ENCODE measurements around the gene KANK2. TPM values are rescaled to one million over a fixed set of nuclear protein-coding genes. Genes with fewer than 3 reads are reported as not detected.

KANK2 gene
- total and polyA plus RNA-seq, 2 experiments from 2014 or later = 15.9 to 65.4 TPM

DNA sequence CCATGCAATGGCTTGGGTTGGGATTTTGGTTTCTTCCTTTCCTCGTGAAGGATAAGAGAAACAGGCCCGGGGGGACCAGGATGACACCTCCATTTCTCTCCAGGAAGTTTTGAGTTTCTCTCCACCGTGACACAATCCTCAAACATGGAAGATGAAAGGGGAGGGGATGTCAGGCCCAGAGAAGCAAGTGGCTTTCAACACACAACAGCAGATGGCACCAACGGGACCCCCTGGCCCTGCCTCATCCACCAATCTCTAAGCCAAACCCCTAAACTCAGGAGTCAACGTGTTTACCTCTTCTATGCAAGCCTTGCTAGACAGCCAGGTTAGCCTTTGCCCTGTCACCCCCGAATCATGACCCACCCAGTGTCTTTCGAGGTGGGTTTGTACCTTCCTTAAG lies 65.9 kb downstream of the KANK2 start:
- no peak overlapping the region for H2AFZ ChIP-seq
- no peak overlapping the region for H3K4me3 ChIP-seq
- Mint-ChIP-seq H3K36me3 (ENCODE audit: low read depth) (peaks cover 76% of the 10 kb centered on the region), H3K27ac (peak overlapping the region; percentile 85; the same call in 1 of the 2 replicates), H3K4me3 (no peak overlapping the region), H3K4me1 (no peaks in the 10 kb centered on the region; the same call in 2 of the 3 replicates), H3K9me3 (peaks cover 6% of the 10 kb centered on the region; the same call in 2 of the 3 replicates), H3K27me3 (ENCODE audit: insufficient read depth, low read depth, poor library complexity) (peaks cover 20% of the 10 kb centered on the region)
- no peak for ATAC-seq
- H3K36me3 ChIP-seq (ENCODE audit: insufficient read depth) = peaks cover 67% of the 10 kb centered on the region
- H3K4me2 ChIP-seq = no peak overlapping the region
- DNase-seq (ENCODE audit: low spot score) = no peak
- peaks cover 79% of the 10 kb centered on the region for H3F3A ChIP-seq (replicated peaks; ENCODE audit: low read depth)
- no peaks in the 10 kb centered on the region for H3K9me2 ChIP-seq (ENCODE audit: insufficient read depth)
- H4K20me1 ChIP-seq (replicated peaks; ENCODE audit: insufficient read depth) = peaks cover 50% of the 10 kb centered on the region
- TF ChIP-seq CREB1 (CRISPR knock-in tag; IDR thresholded peaks at IDR 0.05; ENCODE audit: low read depth) (no peak), ZNF331 (CRISPR knock-in tag; IDR thresholded peaks at IDR 0.05; ENCODE audit: low read depth) (no peak), STAT1 (IDR thresholded peaks at IDR 0.05; ENCODE audit: unreplicated experiment) (no peak)
- no peaks in the 10 kb centered on the region for H3K4me1 ChIP-seq (ENCODE audit: insufficient read depth)
- no peaks in the 10 kb centered on the region for H3K27me3 ChIP-seq (ENCODE audit: insufficient read depth)
- peaks cover 5% of the 10 kb centered on the region; the same call in 1 of the 2 replicates for H3K79me2 ChIP-seq (replicated peaks; ENCODE audit: insufficient read depth)
- H3K27ac ChIP-seq (ENCODE audit: low read depth) = peak overlapping the region; percentile 80

DNA sequence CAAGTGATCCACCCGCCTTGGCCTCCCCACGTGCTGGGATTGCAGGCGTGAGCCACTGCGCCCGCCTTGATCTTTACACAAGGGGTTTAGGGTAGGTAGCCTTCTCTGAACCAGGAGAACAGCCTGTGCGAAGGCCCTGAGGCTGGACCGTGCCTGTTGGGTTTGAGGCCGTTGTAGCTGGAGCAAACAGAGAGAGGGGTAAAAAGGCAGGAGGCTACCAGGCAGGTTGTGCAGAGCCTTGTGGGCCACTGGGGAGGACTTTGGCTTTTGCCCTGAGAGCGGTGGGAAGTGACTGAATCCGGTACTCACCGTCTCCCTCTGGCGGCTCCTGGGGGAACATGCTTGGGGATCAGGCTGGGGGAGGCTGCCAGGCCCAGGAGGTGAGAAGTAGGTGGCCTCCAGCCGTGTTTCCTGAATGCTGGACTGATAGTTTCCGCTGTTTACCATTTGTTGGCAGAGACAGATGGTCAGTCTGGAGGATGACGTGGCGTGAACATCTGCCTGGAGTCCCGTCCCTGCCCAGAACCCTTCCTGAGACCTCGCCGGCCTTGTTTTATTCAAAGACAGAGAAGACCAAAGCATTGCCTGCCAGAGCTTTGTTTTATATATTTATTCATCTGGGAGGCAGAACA lies 66.4 kb downstream of the KANK2 start:
- Mint-ChIP-seq H3K4me1 (no peaks in the 10 kb centered on the region; the same call in 2 of the 3 replicates), H3K27me3 (ENCODE audit: insufficient read depth, low read depth, poor library complexity) (peaks cover 20% of the 10 kb centered on the region), H3K27ac (peak overlapping the region; percentile 85), H3K36me3 (ENCODE audit: low read depth) (peaks cover 82% of the 10 kb centered on the region), H3K9me3 (peaks cover 5% of the 10 kb centered on the region; the same call in 2 of the 3 replicates), H3K4me3 (no peak overlapping the region)
- Histone ChIP-seq H3K36me3 (ENCODE audit: insufficient read depth) (peaks cover 71% of the 10 kb centered on the region), H3K4me3 (no peak overlapping the region), H3K27ac (ENCODE audit: low read depth) (peak overlapping the region; percentile 80), H3K79me2 (replicated peaks; ENCODE audit: insufficient read depth) (peaks cover 5% of the 10 kb centered on the region; the same call in 1 of the 2 replicates), H3K9me2 (ENCODE audit: insufficient read depth) (no peaks in the 10 kb centered on the region), H3K27me3 (ENCODE audit: insufficient read depth) (no peaks in the 10 kb centered on the region), H2AFZ (no peak overlapping the region), H4K20me1 (replicated peaks; ENCODE audit: insufficient read depth) (peaks cover 53% of the 10 kb centered on the region), H3K4me2 (no peak overlapping the region), H3K4me1 (ENCODE audit: insufficient read depth) (no peaks in the 10 kb centered on the region), H3F3A (replicated peaks; ENCODE audit: low read depth) (peaks cover 80% of the 10 kb centered on the region)
- TF ChIP-seq, protein P1, sequence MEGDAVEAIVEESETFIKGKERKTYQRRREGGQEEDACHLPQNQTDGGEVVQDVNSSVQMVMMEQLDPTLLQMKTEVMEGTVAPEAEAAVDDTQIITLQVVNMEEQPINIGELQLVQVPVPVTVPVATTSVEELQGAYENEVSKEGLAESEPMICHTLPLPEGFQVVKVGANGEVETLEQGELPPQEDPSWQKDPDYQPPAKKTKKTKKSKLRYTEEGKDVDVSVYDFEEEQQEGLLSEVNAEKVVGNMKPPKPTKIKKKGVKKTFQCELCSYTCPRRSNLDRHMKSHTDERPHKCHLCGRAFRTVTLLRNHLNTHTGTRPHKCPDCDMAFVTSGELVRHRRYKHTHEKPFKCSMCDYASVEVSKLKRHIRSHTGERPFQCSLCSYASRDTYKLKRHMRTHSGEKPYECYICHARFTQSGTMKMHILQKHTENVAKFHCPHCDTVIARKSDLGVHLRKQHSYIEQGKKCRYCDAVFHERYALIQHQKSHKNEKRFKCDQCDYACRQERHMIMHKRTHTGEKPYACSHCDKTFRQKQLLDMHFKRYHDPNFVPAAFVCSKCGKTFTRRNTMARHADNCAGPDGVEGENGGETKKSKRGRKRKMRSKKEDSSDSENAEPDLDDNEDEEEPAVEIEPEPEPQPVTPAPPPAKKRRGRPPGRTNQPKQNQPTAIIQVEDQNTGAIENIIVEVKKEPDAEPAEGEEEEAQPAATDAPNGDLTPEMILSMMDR (conservative IDR thresholded peaks at IDR 0.05; ENCODE audit: low read depth in 2 of 2) = peak; percentile 72 to 80
- TF ChIP-seq ZNF331 (CRISPR knock-in tag; IDR thresholded peaks at IDR 0.05; ENCODE audit: low read depth) = no peak
- ATAC-seq (peak; percentile 88), DNase-seq (ENCODE audit: low spot score) (peak; percentile 85)

DNA sequence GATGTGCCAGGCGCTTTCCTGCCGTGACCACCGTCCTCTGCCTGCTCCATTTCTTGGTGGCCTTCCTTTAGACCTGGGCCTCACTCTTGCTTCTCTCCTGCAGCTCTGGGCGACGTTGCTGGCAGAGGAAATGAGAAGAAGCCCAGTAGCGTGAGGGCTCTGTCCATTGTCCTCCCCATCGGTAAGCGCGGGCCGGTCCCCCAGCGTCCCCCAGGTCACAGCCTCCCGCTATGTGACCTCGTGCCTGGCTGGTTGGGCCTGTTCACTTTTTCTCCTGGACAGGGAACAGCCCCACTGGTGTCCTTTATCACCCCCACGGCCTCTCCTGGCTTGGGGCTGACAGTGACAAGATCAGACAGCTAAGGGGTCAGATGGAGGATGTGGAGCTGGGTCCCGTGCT lies 69.4 kb downstream of the KANK2 start:
- H3K27me3 Mint-ChIP-seq (ENCODE audit: insufficient read depth, low read depth, poor library complexity) = peaks cover 16% of the 10 kb centered on the region
- peaks cover 62% of the 10 kb centered on the region for H4K20me1 ChIP-seq (replicated peaks; ENCODE audit: insufficient read depth)
- no peaks in the 10 kb centered on the region; the same call in 2 of the 3 replicates for H3K9me3 Mint-ChIP-seq
- TF ChIP-seq JUNB (IDR thresholded peaks at IDR 0.05; ENCODE audit: unreplicated experiment) = no peak
- no peak for TF ChIP-seq STAT1 (IDR thresholded peaks at IDR 0.05; ENCODE audit: unreplicated experiment)
- TF ChIP-seq, protein P2, sequence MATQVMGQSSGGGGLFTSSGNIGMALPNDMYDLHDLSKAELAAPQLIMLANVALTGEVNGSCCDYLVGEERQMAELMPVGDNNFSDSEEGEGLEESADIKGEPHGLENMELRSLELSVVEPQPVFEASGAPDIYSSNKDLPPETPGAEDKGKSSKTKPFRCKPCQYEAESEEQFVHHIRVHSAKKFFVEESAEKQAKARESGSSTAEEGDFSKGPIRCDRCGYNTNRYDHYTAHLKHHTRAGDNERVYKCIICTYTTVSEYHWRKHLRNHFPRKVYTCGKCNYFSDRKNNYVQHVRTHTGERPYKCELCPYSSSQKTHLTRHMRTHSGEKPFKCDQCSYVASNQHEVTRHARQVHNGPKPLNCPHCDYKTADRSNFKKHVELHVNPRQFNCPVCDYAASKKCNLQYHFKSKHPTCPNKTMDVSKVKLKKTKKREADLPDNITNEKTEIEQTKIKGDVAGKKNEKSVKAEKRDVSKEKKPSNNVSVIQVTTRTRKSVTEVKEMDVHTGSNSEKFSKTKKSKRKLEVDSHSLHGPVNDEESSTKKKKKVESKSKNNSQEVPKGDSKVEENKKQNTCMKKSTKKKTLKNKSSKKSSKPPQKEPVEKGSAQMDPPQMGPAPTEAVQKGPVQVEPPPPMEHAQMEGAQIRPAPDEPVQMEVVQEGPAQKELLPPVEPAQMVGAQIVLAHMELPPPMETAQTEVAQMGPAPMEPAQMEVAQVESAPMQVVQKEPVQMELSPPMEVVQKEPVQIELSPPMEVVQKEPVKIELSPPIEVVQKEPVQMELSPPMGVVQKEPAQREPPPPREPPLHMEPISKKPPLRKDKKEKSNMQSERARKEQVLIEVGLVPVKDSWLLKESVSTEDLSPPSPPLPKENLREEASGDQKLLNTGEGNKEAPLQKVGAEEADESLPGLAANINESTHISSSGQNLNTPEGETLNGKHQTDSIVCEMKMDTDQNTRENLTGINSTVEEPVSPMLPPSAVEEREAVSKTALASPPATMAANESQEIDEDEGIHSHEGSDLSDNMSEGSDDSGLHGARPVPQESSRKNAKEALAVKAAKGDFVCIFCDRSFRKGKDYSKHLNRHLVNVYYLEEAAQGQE (IDR thresholded peaks at IDR 0.05; ENCODE audit: unreplicated experiment) = no peak
- TF ChIP-seq NANOG (IDR thresholded peaks at IDR 0.05; ENCODE audit: borderline replicate concordance) = no peak
- no peak for TF ChIP-seq EZH2 (IDR thresholded peaks at IDR 0.05; ENCODE audit: low read depth, unreplicated experiment)
- TF ChIP-seq, protein P3, sequence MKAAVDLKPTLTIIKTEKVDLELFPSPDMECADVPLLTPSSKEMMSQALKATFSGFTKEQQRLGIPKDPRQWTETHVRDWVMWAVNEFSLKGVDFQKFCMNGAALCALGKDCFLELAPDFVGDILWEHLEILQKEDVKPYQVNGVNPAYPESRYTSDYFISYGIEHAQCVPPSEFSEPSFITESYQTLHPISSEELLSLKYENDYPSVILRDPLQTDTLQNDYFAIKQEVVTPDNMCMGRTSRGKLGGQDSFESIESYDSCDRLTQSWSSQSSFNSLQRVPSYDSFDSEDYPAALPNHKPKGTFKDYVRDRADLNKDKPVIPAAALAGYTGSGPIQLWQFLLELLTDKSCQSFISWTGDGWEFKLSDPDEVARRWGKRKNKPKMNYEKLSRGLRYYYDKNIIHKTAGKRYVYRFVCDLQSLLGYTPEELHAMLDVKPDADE (IDR thresholded peaks at IDR 0.05) = no peak

More for the DNA sequence above, 69.4 kb downstream of the KANK2 start:
- H3K9me2 ChIP-seq (ENCODE audit: insufficient read depth) = no peaks in the 10 kb centered on the region
- peaks cover 97% of the 10 kb centered on the region for H3K36me3 Mint-ChIP-seq (ENCODE audit: low read depth)
- peaks cover 11% of the 10 kb centered on the region; the same call in 1 of the 2 replicates for H3K79me2 ChIP-seq (replicated peaks; ENCODE audit: insufficient read depth)
- peaks cover 97% of the 10 kb centered on the region for H3K36me3 ChIP-seq (ENCODE audit: insufficient read depth)
- no peak overlapping the region for H3K27ac Mint-ChIP-seq
- no peak overlapping the region for H2AFZ ChIP-seq
- H3K4me3 Mint-ChIP-seq = no peak overlapping the region
- no peaks in the 10 kb centered on the region for H3K4me1 ChIP-seq (ENCODE audit: insufficient read depth)
- no peak for DNase-seq (ENCODE audit: low spot score)
- no peak overlapping the region for H3K4me3 ChIP-seq
- no peak for ATAC-seq
- no peaks in the 10 kb centered on the region; the same call in 2 of the 3 replicates for H3K4me1 Mint-ChIP-seq
- H3K27ac ChIP-seq (ENCODE audit: low read depth) = peak overlapping the region; percentile 55; the same call in 1 of the 2 replicates
- no peaks in the 10 kb centered on the region for H3K27me3 ChIP-seq (ENCODE audit: insufficient read depth)
- H3F3A ChIP-seq (replicated peaks; ENCODE audit: low read depth) = peaks cover 87% of the 10 kb centered on the region
- no peak overlapping the region for H3K4me2 ChIP-seq

Measured in GM23338 (cell line).